ENCODE data around the gene RABGAP1. TPM values are rescaled to one million over a fixed set of nuclear protein-coding genes. Genes with fewer than 3 reads are reported as not detected.

RABGAP1 gene
- total and polyA plus RNA-seq, 2 experiments from 2014 or later, result 8.5 to 33.9 TPM

- no peaks in the 10 kb centered on the region; the same call in 2 of the 3 replicates for H3K4me1 Mint-ChIP-seq
Measured at GRCh38 chr9:123041489-123041888, 100.7 kb downstream of the RABGAP1 start.

More at GRCh38 chr9:123041489-123041888, 100.7 kb downstream of the RABGAP1 start:
- H3K27me3 ChIP-seq (ENCODE audit: insufficient read depth), result no peaks in the 10 kb centered on the region
- no peak overlapping the region for H3K4me3 Mint-ChIP-seq
- no peaks in the 10 kb centered on the region for H3F3A ChIP-seq (replicated peaks; ENCODE audit: low read depth)
- no peaks in the 10 kb centered on the region for H3K9me2 ChIP-seq (ENCODE audit: insufficient read depth)
- H3K4me2 ChIP-seq, result no peak overlapping the region
- H3K27me3 Mint-ChIP-seq (ENCODE audit: insufficient read depth, low read depth, poor library complexity), result no peaks in the 10 kb centered on the region
- ATAC-seq (no peak), DNase-seq (ENCODE audit: low spot score) (no peak)
- H3K27ac ChIP-seq (ENCODE audit: low read depth), result no peak overlapping the region
- H3K4me3 ChIP-seq, result no peak overlapping the region
- H3K36me3 ChIP-seq (ENCODE audit: insufficient read depth), result no peaks in the 10 kb centered on the region
- H3K79me2 ChIP-seq (replicated peaks; ENCODE audit: insufficient read depth), result no peaks in the 10 kb centered on the region
- TF ChIP-seq CREB1 (CRISPR knock-in tag; IDR thresholded peaks at IDR 0.05; ENCODE audit: low read depth) (no peak), CTCF (conservative IDR thresholded peaks at IDR 0.05; ENCODE audit: low read depth in 2 of 2) (no peak), JUNB (IDR thresholded peaks at IDR 0.05; ENCODE audit: unreplicated experiment) (no peak), ZNF331 (CRISPR knock-in tag; IDR thresholded peaks at IDR 0.05; ENCODE audit: low read depth) (no peak), REST (IDR thresholded peaks at IDR 0.05; ENCODE audit: unreplicated experiment) (no peak), ZNF462 (CRISPR knock-in tag; IDR thresholded peaks at IDR 0.05) (no peak), EZH2 (IDR thresholded peaks at IDR 0.05; ENCODE audit: low read depth, unreplicated experiment) (no peak), ZNF114 (CRISPR knock-in tag; IDR thresholded peaks at IDR 0.05) (no peak), ETS1 (IDR thresholded peaks at IDR 0.05) (no peak), POLR2AphosphoS5 (IDR thresholded peaks at IDR 0.05; ENCODE audit: low read depth) (no peak), NANOG (IDR thresholded peaks at IDR 0.05; ENCODE audit: borderline replicate concordance) (no peak), EZH2phosphoT487 (IDR thresholded peaks at IDR 0.05; ENCODE audit: unreplicated experiment) (no peak), STAT1 (IDR thresholded peaks at IDR 0.05; ENCODE audit: unreplicated experiment) (no peak)
- H3K9me3 Mint-ChIP-seq, result no peaks in the 10 kb centered on the region
- no peaks in the 10 kb centered on the region; the same call in 1 of the 2 replicates for H4K20me1 ChIP-seq (replicated peaks; ENCODE audit: insufficient read depth)
- no peak overlapping the region for H2AFZ ChIP-seq
- no peak overlapping the region for H3K27ac Mint-ChIP-seq
- H3K4me1 ChIP-seq (ENCODE audit: insufficient read depth), result no peaks in the 10 kb centered on the region
- peaks cover 11% of the 10 kb centered on the region; the same call in 2 of the 3 replicates for H3K36me3 Mint-ChIP-seq (ENCODE audit: low read depth)

All from GM23338 (cell line).